IMR-90 (cell line): Measurements from ENCODE around the gene USP12. TPM values are rescaled to one million over a fixed set of nuclear protein-coding genes. Genes with fewer than 3 reads are reported as not detected.
A peak's percentile ranks its signal among the peaks of the same experiment; 100 is the strongest.

Experiments
- ATAC-seq: fragments of 200-7000 bp; cut with Tn5 transposase; 2 replicates; pipeline ENCODE4 v1.9.1; 2020; ENCODE audit warnings: low read depth, mild to moderate bottlenecking, moderate library complexity
- BruUV-seq: library from RNA; stranded (reverse); fragments of 400-500 nt; replicated peaks from 2 replicates; lab custom pipeline; 2021; lab: Mats Ljungman, UMichigan
- CTCF ChIA-PET: fragments of 300-600 bp; formaldehyde crosslinking; extraction: SDS; loops from one replicate; lab custom pipeline; 2021; ENCODE audit warnings: antibody characterized with exemption; lab: Yijun Ruan, JAX
- POLR2A ChIA-PET: fragments of 300-600 bp; sonication (Branson Sonifier 250); formaldehyde crosslinking; loops from one replicate; lab custom pipeline; 2022; ENCODE audit warnings: antibody characterized with exemption; ENCODE audit not compliant: unreplicated experiment; lab: Charles Lee
- DNase-seq: peaks from one replicate; pipeline ENCODE4 v3.0.0; 2013
- H2AFZ ChIP-seq: replicated peaks from 2 replicates; pipeline ENCODE3; 2013; ENCODE audit warnings: low read length, mild to moderate bottlenecking; ENCODE audit not compliant: poor library complexity
- H2AK5ac ChIP-seq: 2 replicates; pipeline ENCODE4 v1.6.1; 2013; ENCODE audit warnings: low read depth, low read length, inconsistent platforms
- H2AK9ac ChIP-seq: replicated peaks from 2 replicates; pipeline ENCODE3; 2013; ENCODE audit warnings: mild to moderate bottlenecking, low read depth, low read length, moderate library complexity; ENCODE audit not compliant: poor library complexity
- H2BK120ac ChIP-seq: 2 replicates; pipeline ENCODE4 v1.6.1; 2013; ENCODE audit warnings: low read depth, low read length, inconsistent platforms
- H2BK15ac ChIP-seq: 3 replicates; pipeline ENCODE4 v1.6.1; 2013; ENCODE audit warnings: low read depth, low read length, inconsistent platforms
- H2BK20ac ChIP-seq: 2 replicates; pipeline ENCODE4 v1.6.1; 2013; ENCODE audit warnings: low read depth, mild to moderate bottlenecking, inconsistent platforms, low read length, moderate library complexity
- H2BK5ac ChIP-seq: 2 replicates; pipeline ENCODE4 v1.6.1; 2013; ENCODE audit warnings: mild to moderate bottlenecking, low read depth, low read length, inconsistent platforms; ENCODE audit not compliant: poor library complexity, severe bottlenecking
- H3K14ac ChIP-seq: replicated peaks from 2 replicates; pipeline ENCODE4 v1.6.1; 2013; ENCODE audit warnings: low read depth, low read length, inconsistent platforms
- H3K18ac ChIP-seq: 2 replicates; pipeline ENCODE4 v1.6.1; 2013; ENCODE audit warnings: low read depth, low read length, control low read depth
- H3K23ac ChIP-seq: 2 replicates; pipeline ENCODE4 v1.6.1; 2013; ENCODE audit warnings: low read depth, low read length, inconsistent platforms
- H3K27ac ChIP-seq: 2 replicates; pipeline ENCODE4 v1.5.1; 2013; ENCODE audit warnings: mild to moderate bottlenecking, control low read depth, low read length; ENCODE audit not compliant: insufficient read depth
- H3K27me3 ChIP-seq: 2 replicates; pipeline ENCODE4 v1.6.1; 2013; ENCODE audit warnings: low read length; ENCODE audit not compliant: control insufficient read depth, insufficient read depth
- H3K36me3 ChIP-seq: 2 replicates; pipeline ENCODE4 v1.6.1; 2013; ENCODE audit warnings: low read length, mixed read lengths; ENCODE audit not compliant: control insufficient read depth, insufficient read depth
- H3K4ac ChIP-seq: 2 replicates; pipeline ENCODE4 v1.6.1; 2013; ENCODE audit warnings: low read depth, low read length, inconsistent platforms
- H3K4me1 ChIP-seq: 2 replicates; pipeline ENCODE4 v1.6.1; 2013; ENCODE audit warnings: low read length, mixed read lengths; ENCODE audit not compliant: control insufficient read depth, insufficient read depth
- H3K4me2 ChIP-seq: 2 replicates; pipeline ENCODE4 v1.6.1; 2013; ENCODE audit warnings: low read depth, mild to moderate bottlenecking, control low read depth, low read length, moderate library complexity
- H3K4me3 ChIP-seq: 2 replicates; pipeline ENCODE4 v1.5.1; 2013; ENCODE audit warnings: low read depth, mild to moderate bottlenecking, control low read depth, low read length, moderate library complexity; ENCODE audit not compliant: insufficient read depth
- H3K56ac ChIP-seq: 2 replicates; pipeline ENCODE4 v1.6.1; 2013; ENCODE audit warnings: low read length, inconsistent platforms; ENCODE audit not compliant: insufficient read depth; ENCODE audit errors: extremely low read depth
- H3K79me1 ChIP-seq, 2 experiments: 2 replicates each; pipeline ENCODE4 v1.6.1; 2013; ENCODE audit warnings: low read length in 2 of 2, inconsistent platforms in 1 of 2, low read depth in 1 of 2
- H3K9ac ChIP-seq: 2 replicates; pipeline ENCODE4 v1.6.1; 2013; ENCODE audit warnings: low read depth, low read length, control low read depth
- H3K9me1 ChIP-seq: 2 replicates; pipeline ENCODE4 v1.6.1; 2013; ENCODE audit warnings: low read length, inconsistent platforms; ENCODE audit not compliant: insufficient read depth
- H3K9me3 ChIP-seq: 2 replicates; pipeline ENCODE4 v1.6.1; 2013; ENCODE audit warnings: low read length; ENCODE audit not compliant: control insufficient read depth, insufficient read depth
- H4K20me1 ChIP-seq: 2 replicates; pipeline ENCODE4 v1.6.1; 2013; ENCODE audit warnings: low read length, inconsistent platforms; ENCODE audit not compliant: insufficient read depth
- H4K5ac ChIP-seq: 2 replicates; pipeline ENCODE4 v1.6.1; 2013; ENCODE audit warnings: mild to moderate bottlenecking, low read depth, low read length, control low read depth
- H4K8ac ChIP-seq, 2 experiments: 2 replicates each; pipeline ENCODE4 v1.6.1; 2013; ENCODE audit warnings: low read depth in 2 of 2, low read length in 2 of 2, control low read depth in 1 of 2, inconsistent platforms in 1 of 2
- H4K91ac ChIP-seq: 2 replicates; pipeline ENCODE4 v1.6.1; 2013; ENCODE audit warnings: low read depth, low read length, inconsistent platforms; ENCODE audit not compliant: insufficient read depth
- BHLHE40 ChIP-seq: fragments of 150-350 bp; IDR thresholded peaks from 2 replicates; pipeline ENCODE4 v1.6.1; 2016; ENCODE audit warnings: mild to moderate bottlenecking, low read depth, low read length
- CEBPB ChIP-seq: IDR thresholded peaks from 2 replicates; pipeline ENCODE4 v1.6.1; 2012; ENCODE audit warnings: low read depth, low read length, improper control_type of control experiment
- CHD1 ChIP-seq: IDR thresholded peaks from 2 replicates; pipeline ENCODE4 v1.6.1; 2012; ENCODE audit warnings: low read depth, low read length, improper control_type of control experiment
- CTCF ChIP-seq: conservative IDR thresholded peaks from 2 replicates; pipeline ENCODE4 v1.5.1; 2012; ENCODE audit warnings: mild to moderate bottlenecking, low read depth, low read length, improper control_type of control experiment
- ELK1 ChIP-seq: fragments of 150-350 bp; IDR thresholded peaks from 2 replicates; pipeline ENCODE4 v1.6.1; 2016; ENCODE audit warnings: low read depth, mild to moderate bottlenecking, low read length, moderate library complexity, borderline replicate concordance
- FOS ChIP-seq: fragments of 150-350 bp; IDR thresholded peaks from 2 replicates; pipeline ENCODE4 v1.6.1; 2016; ENCODE audit warnings: low read depth, low read length
- MAFK ChIP-seq: IDR thresholded peaks from 2 replicates; pipeline ENCODE4 v1.6.1; 2012; ENCODE audit warnings: low read depth, low read length, improper control_type of control experiment
- MAZ ChIP-seq: IDR thresholded peaks from 2 replicates; pipeline ENCODE4 v1.6.1; 2012; ENCODE audit warnings: low read depth, mild to moderate bottlenecking, low read length, improper control_type of control experiment, moderate library complexity, borderline replicate concordance
- MXI1 ChIP-seq: IDR thresholded peaks from 2 replicates; pipeline ENCODE4 v1.6.1; 2012; ENCODE audit warnings: low read depth, mild to moderate bottlenecking, low read length, moderate library complexity, borderline replicate concordance
- NFE2L2 ChIP-seq: fragments of 150-350 bp; IDR thresholded peaks from 2 replicates; pipeline ENCODE4 v1.6.1; 2016; ENCODE audit warnings: low read depth, mild to moderate bottlenecking, low read length
- POLR2A ChIP-seq: IDR thresholded peaks from 2 replicates; pipeline ENCODE4 v1.6.1; 2012; ENCODE audit warnings: mild to moderate bottlenecking, low read depth, low read length
- RAD21 ChIP-seq: IDR thresholded peaks from 2 replicates; pipeline ENCODE4 v1.6.1; 2012; ENCODE audit warnings: low read length, improper control_type of control experiment
- RCOR1 ChIP-seq: IDR thresholded peaks from 2 replicates; pipeline ENCODE4 v1.6.1; 2012; ENCODE audit warnings: mild to moderate bottlenecking, low read length, improper control_type of control experiment; ENCODE audit not compliant: insufficient replicate concordance
- RFX5 ChIP-seq: IDR thresholded peaks from 2 replicates; pipeline ENCODE4 v1.8.0; 2012; ENCODE audit warnings: low read depth, mild to moderate bottlenecking, low read length, moderate library complexity
- SMC3 ChIP-seq: fragments of 150-350 bp; IDR thresholded peaks from 2 replicates; pipeline ENCODE4 v1.6.1; 2016; ENCODE audit warnings: low read depth, mild to moderate bottlenecking, antibody characterized with exemption, low read length, moderate library complexity
- WGBS, 2 experiments: methylation state at CpG; one replicate each; pipeline versions ENCODE4 v1.1.5 to v1.1.7; 2013; ENCODE audit warnings: missing lambda C conversion rate in 2 of 2; ENCODE audit not compliant: insufficient read length in 1 of 2; ENCODE audit errors: extremely low coverage in 2 of 2; 5-methylcytosine and 5-hydroxymethylcytosine counted together
- dilution Hi-C: fragments of 300-500 bp; cut with HindIII; formaldehyde crosslinking; loops from one replicate; pipeline ENCODE4 v1.14.3; 2018; ENCODE audit warnings: low sequenced_read_pairs; ENCODE audit not compliant: unreplicated experiment
- in situ Hi-C: fragments of 300-500 bp; cut with MboI; formaldehyde crosslinking; loops from 3 replicates; pipeline ENCODE4 v1.14.3; 2019; ENCODE audit warnings: low sequenced_read_pairs, inconsistent platforms, mixed read lengths
- intact Hi-C: fragments of 100-400 bp; cut with micrococcal nuclease; formaldehyde crosslinking; loops from 2 replicates; pipeline ENCODE4 v1.10.0; 2022
- polyA plus RNA-seq, 3 experiments: library from polyadenylated mRNA; depleted of rRNA; stranded (reverse); fragments of >200 nt; gene quantifications; 2 replicates each; pipeline ENCODE4 v1.2.3, GENCODE V29; 2012; ENCODE audit warnings: low replicate concordance in 1 of 3
- total RNA-seq: library from RNA; depleted of rRNA; stranded (reverse); fragments of >200 nt; gene quantifications from 2 replicates; pipeline ENCODE4 v1.2.3, GENCODE V29; 2012

USP12 gene
- total and polyA plus RNA-seq, 2 of the 4 experiments (the other 2 are of a cell fraction): 11.8 to 16.5 TPM

GRCh38 chr13:27128825-27129627, 42.6 kb downstream of the USP12 start:
- H3K27ac ChIP-seq: no peak overlapping the region
- intact Hi-C loops: no loop called here

More at GRCh38 chr13:27128825-27129627, 42.6 kb downstream of the USP12 start:
- POLR2A ChIA-PET: interaction anchor here (0.6 kb wide), 1 partner anchor 122 kb away, joined by 4 read pairs; no protein-coding TSS in a partner anchor
- dilution Hi-C loops (no loop called here), in situ Hi-C loops (no loop called here)
- no peak overlapping the region for H3K14ac ChIP-seq
- H4K91ac ChIP-seq: no peak overlapping the region
- peaks cover 3% of the 10 kb centered on the region; the same call in 1 of the 2 replicates for H3K9me3 ChIP-seq
- no peak for ATAC-seq
- no peak overlapping the region for H2BK15ac ChIP-seq
- H3K4me2 ChIP-seq: no peak overlapping the region
- CTCF ChIA-PET: no interaction called here
- H3K9me1 ChIP-seq: peaks cover 4% of the 10 kb centered on the region
- H3K36me3 ChIP-seq: 0 out of 2 replicates have a peak, but pooled peaks cover 1% of the 10 kb centered on the region
- no peak overlapping the region for H3K4ac ChIP-seq
- H2AFZ ChIP-seq: no peak overlapping the region
- no peak overlapping the region for H3K9ac ChIP-seq
- no peak for DNase-seq
- no peak overlapping the region; the same call in 1 of the 2 replicates for H3K18ac ChIP-seq
- no peak overlapping the region for H3K23ac ChIP-seq
- H3K4me1 ChIP-seq: peaks cover 18% of the 10 kb centered on the region
- H2BK20ac ChIP-seq: no peak overlapping the region
- H3K56ac ChIP-seq: no peak overlapping the region
- BruUV-seq: no TSS peak
- peaks cover 40 to 79% of the 10 kb centered on the region in 2 experiments for H3K79me1 ChIP-seq
- no peak overlapping the region for H3K4me3 ChIP-seq
- no peaks in the 10 kb centered on the region for H3K27me3 ChIP-seq
- TF ChIP-seq MAZ (no peak), FOS (no peak), CTCF (no peak), BHLHE40 (no peak), ELK1 (no peak), RAD21 (no peak), NFE2L2 (no peak), CEBPB (no peak), RCOR1 (no peak), MXI1 (no peak), MAFK (no peak), CHD1 (no peak), RFX5 (no peak), POLR2A (no peak), SMC3 (no peak)
- H2BK120ac ChIP-seq: no peak overlapping the region
- no peak overlapping the region for H2AK5ac ChIP-seq
- 94% methylated on average over 2 of the region's 8 CpGs; no CpG with 5 or more reads in 1 of the 2 experiments for WGBS, 2 experiments
- H2BK5ac ChIP-seq: peak overlapping the region; percentile 8
- peaks cover 57% of the 10 kb centered on the region for H4K20me1 ChIP-seq
- no peak overlapping the region for H4K8ac ChIP-seq
- no peak overlapping the region for H2AK9ac ChIP-seq
- H4K5ac ChIP-seq: no peak overlapping the region; the same call in 1 of the 2 replicates
